A673 (cell line): ENCODE measurements around the gene ACKR2.

Source experiments
- EZH2 ChIP-seq: fragments of 200-600 bp; sonication (generic); IDR thresholded peaks from 2 replicates; pipeline ENCODE4 v1.6.1; 2017; ENCODE audit warnings: borderline replicate concordance, low read depth, mild to moderate bottlenecking, mixed read lengths, antibody characterized with exemption, low read length; ENCODE audit not compliant: poor library complexity, severe bottlenecking
- TF ChIP-seq, protein P1 (sequence below): fragments of 300-800, 200-600 bp; sonication (generic); conservative IDR thresholded peaks from 2 replicates; pipeline ENCODE4 v1.5.1; 2017; ENCODE audit warnings: low read depth, mild to moderate bottlenecking, antibody characterized with exemption, low read length, moderate library complexity, mixed read lengths

DNA sequence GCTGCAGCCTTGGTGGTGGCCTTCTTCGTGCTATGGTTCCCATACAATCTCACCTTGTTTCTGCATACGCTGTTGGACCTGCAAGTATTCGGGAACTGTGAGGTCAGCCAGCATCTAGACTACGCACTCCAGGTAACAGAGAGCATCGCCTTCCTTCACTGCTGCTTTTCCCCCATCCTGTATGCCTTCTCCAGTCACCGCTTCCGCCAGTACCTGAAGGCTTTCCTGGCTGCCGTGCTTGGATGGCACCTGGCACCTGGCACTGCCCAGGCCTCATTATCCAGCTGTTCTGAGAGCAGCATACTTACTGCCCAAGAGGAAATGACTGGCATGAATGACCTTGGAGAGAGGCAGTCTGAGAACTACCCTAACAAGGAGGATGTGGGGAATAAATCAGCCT, 56.0 kb downstream of the ACKR2 start:
- TF ChIP-seq, protein P1, sequence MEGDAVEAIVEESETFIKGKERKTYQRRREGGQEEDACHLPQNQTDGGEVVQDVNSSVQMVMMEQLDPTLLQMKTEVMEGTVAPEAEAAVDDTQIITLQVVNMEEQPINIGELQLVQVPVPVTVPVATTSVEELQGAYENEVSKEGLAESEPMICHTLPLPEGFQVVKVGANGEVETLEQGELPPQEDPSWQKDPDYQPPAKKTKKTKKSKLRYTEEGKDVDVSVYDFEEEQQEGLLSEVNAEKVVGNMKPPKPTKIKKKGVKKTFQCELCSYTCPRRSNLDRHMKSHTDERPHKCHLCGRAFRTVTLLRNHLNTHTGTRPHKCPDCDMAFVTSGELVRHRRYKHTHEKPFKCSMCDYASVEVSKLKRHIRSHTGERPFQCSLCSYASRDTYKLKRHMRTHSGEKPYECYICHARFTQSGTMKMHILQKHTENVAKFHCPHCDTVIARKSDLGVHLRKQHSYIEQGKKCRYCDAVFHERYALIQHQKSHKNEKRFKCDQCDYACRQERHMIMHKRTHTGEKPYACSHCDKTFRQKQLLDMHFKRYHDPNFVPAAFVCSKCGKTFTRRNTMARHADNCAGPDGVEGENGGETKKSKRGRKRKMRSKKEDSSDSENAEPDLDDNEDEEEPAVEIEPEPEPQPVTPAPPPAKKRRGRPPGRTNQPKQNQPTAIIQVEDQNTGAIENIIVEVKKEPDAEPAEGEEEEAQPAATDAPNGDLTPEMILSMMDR = no peak
- no peak for TF ChIP-seq EZH2
